Naive thymus-derived CD4-positive, alpha-beta T cell (primary cell): Measurements from ENCODE around the gene TNS3. TPM values are rescaled to one million over a fixed set of nuclear protein-coding genes. Genes with fewer than 3 reads are reported as not detected.

Experiments
- ATAC-seq: fragments of 150-1000 bp; cut with Tn5 transposase; 2 replicates; pipeline ENCODE4 v1.10.0; 2021; ENCODE audit warnings: mild to moderate bottlenecking, moderate library complexity
- CTCF ChIA-PET: fragments of 350-600 bp; sonication (Branson Sonifier 250); formaldehyde crosslinking; loops from one replicate; lab custom pipeline; 2021; ENCODE audit warnings: antibody characterized with exemption; lab: Charles Lee
- POLR2A ChIA-PET: fragments of 350-600 bp; sonication (Branson Sonifier 250); formaldehyde crosslinking; loops from one replicate; lab custom pipeline; 2021; ENCODE audit warnings: antibody characterized with exemption, inconsistent platforms; lab: Charles Lee
- DNase-seq, 9 donors: peaks; one replicate each; pipeline versions ENCODE4 v3.0.0 to v3.0.0-alpha.2; 2020 to 2022; ENCODE audit warnings: mixed read lengths in 1 of 9
- H3K27ac ChIP-seq: one replicate; pipeline ENCODE4 v1.7.0; 2013; ENCODE audit warnings: mild to moderate bottlenecking, low read depth, low read length, moderate library complexity
- H3K27me3 ChIP-seq, 2 donors: one replicate each; pipeline ENCODE4 v1.7.0; 2013; ENCODE audit warnings: low read length in 2 of 2, mild to moderate bottlenecking in 2 of 2, moderate library complexity in 2 of 2; ENCODE audit not compliant: control insufficient read depth in 2 of 2, insufficient read depth in 2 of 2
- H3K36me3 ChIP-seq, 3 experiments: 1 replicate in 2 of 3; 2 replicates in 1 of 3; pipeline ENCODE4 v1.7.0; 2013; ENCODE audit warnings: low read length in 3 of 3, mild to moderate bottlenecking in 3 of 3, moderate library complexity in 1 of 3; ENCODE audit not compliant: insufficient read depth in 3 of 3, control insufficient read depth in 2 of 3
- H3K4me1 ChIP-seq, 2 donors: one replicate each; pipeline ENCODE4 v1.7.0; 2013; ENCODE audit warnings: low read length in 2 of 2, mild to moderate bottlenecking in 2 of 2, moderate library complexity in 1 of 2; ENCODE audit not compliant: control insufficient read depth in 2 of 2, insufficient read depth in 2 of 2
- H3K4me3 ChIP-seq: 2 replicates; pipeline ENCODE4 v1.7.0; 2013; ENCODE audit warnings: mild to moderate bottlenecking, low read length
- H3K9me3 ChIP-seq, 3 experiments: 1 replicate in 2 of 3; 2 replicates in 1 of 3; pipeline ENCODE4 v1.7.0; 2013; ENCODE audit warnings: low read length in 3 of 3; ENCODE audit not compliant: control insufficient read depth in 2 of 3
- H3K27ac Mint-ChIP-seq, 9 donors: one replicate each; pipeline ENCODE4 v1.8.0; 2020 to 2022; ENCODE audit warnings: mixed read lengths in 9 of 9, mild to moderate bottlenecking in 8 of 9, moderate library complexity in 5 of 9, inconsistent platforms in 2 of 9
- H3K27me3 Mint-ChIP-seq, 5 donors: one replicate each; pipeline ENCODE4 v1.8.0; 2021 to 2022; ENCODE audit warnings: mixed read lengths in 5 of 5, mild to moderate bottlenecking in 1 of 5
- H3K36me3 Mint-ChIP-seq, 5 donors: one replicate each; pipeline ENCODE4 v1.8.0; 2020 to 2022; ENCODE audit warnings: mixed read lengths in 5 of 5, mild to moderate bottlenecking in 3 of 5, inconsistent platforms in 1 of 5
- H3K4me1 Mint-ChIP-seq, 7 donors: one replicate each; pipeline ENCODE4 v1.8.0; 2020 to 2022; ENCODE audit warnings: mixed read lengths in 7 of 7, mild to moderate bottlenecking in 3 of 7, inconsistent platforms in 1 of 7
- H3K4me3 Mint-ChIP-seq, 10 donors: one replicate each; pipeline ENCODE4 v1.8.0; 2020 to 2022; ENCODE audit warnings: mild to moderate bottlenecking in 10 of 10, mixed read lengths in 10 of 10, moderate library complexity in 6 of 10, inconsistent platforms in 2 of 10
- H3K9me3 Mint-ChIP-seq, 11 donors: one replicate each; pipeline ENCODE4 v1.8.0; 2020 to 2022; ENCODE audit warnings: mixed read lengths in 11 of 11, mild to moderate bottlenecking in 4 of 11, inconsistent platforms in 1 of 11, moderate library complexity in 1 of 11
- intact Hi-C, 2 donors: fragments of 100-400 bp; cut with micrococcal nuclease; formaldehyde crosslinking; loops; one replicate each; pipeline ENCODE4 v1.15.1; 2023
- polyA plus RNA-seq, 2 donors: library from polyadenylated mRNA; unstranded; fragments of 300-500 nt; fragmentation: Illumina TruSeq; gene quantifications; one replicate each; pipeline ENCODE4 v1.2.3, GENCODE V29; 2021
- total RNA-seq, 6 experiments: library from RNA in 5 of 6; stranded (reverse) in 5 of 6; gene quantifications; 1 replicate in 5 of 6; 2 replicates in 1 of 6; pipeline ENCODE4 v1.2.3 and lab custom pipeline; 2021 to 2026

Gene TNS3
- total and polyA plus RNA-seq, 7 experiments from 2014 or later, result 0.85 to 38.3 (median 2.6) TPM; not detected in 2

GRCh38 chr7:47384755-47385535 is 197.0 kb downstream of the TNS3 start:
- H3K9me3 Mint-ChIP-seq, result peaks cover 0 to 4% (median 0%) of the 10 kb centered on the region in 11 donors
- Histone ChIP-seq H3K9me3 (no peaks in the 10 kb centered on the region), H3K4me1 (no peaks in the 10 kb centered on the region), H3K27ac (no peak overlapping the region), H3K27me3 (no peaks in the 10 kb centered on the region), H3K4me3 (no peak overlapping the region), H3K36me3 (no peaks in the 10 kb centered on the region)
- peaks cover 0 to 23% (median 0%) of the 10 kb centered on the region in 5 donors for H3K27me3 Mint-ChIP-seq
- H3K36me3 Mint-ChIP-seq, result no peaks in the 10 kb centered on the region
- H3K4me3 Mint-ChIP-seq, result no peak overlapping the region
- no peak overlapping the region for H3K27ac Mint-ChIP-seq
- ATAC-seq (no peak), DNase-seq (no peak)
- ChIA-PET CTCF (no interaction called here), POLR2A (no interaction called here)
- intact Hi-C loops, result no loop called here
- no peaks in the 10 kb centered on the region for H3K4me1 Mint-ChIP-seq

DNA sequence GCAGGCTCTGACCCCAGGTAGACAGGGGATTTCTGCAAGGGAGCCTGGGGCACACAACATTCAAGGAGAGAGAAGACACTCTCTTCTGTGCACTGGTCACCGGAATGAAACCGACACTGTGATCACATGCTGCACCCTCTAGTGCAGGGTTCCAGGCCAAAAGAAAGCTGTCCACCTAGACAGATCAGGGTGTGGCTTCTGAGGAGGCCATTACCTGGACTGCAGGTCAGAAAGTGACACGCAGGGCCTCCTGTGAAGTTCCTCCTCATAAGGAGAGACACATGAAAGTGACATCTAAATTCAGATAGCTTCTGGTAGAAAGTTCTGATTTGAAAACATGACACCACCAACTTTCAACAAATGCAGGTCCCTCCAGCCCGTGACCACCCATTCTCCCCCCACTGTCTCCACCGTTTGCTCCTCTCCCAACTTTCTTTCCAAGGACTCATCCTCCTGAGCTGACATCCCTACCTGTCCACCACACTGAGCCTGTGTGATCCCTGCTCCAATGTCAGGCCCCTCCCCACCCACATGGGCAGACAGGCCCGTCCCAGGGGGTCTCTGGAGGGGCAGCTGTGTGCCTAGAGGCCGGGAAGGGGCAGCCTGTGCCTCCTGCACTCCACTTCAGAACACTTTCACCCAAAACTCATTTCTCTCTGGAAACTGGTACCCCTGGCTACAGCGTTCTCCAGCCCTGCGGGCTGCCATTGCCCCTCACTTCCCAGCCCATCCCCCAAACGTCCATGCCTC is 198.0 kb downstream of the TNS3 start:
- no peak overlapping the region for H3K4me3 Mint-ChIP-seq
- Histone ChIP-seq H3K4me1 (no peaks in the 10 kb centered on the region), H3K4me3 (no peak overlapping the region), H3K36me3 (no peaks in the 10 kb centered on the region), H3K27ac (no peak overlapping the region), H3K9me3 (no peaks in the 10 kb centered on the region), H3K27me3 (no peaks in the 10 kb centered on the region)
- H3K36me3 Mint-ChIP-seq, result no peaks in the 10 kb centered on the region
- peaks cover 0 to 4% (median 0%) of the 10 kb centered on the region in 11 donors for H3K9me3 Mint-ChIP-seq
- H3K4me1 Mint-ChIP-seq, result no peaks in the 10 kb centered on the region
- ATAC-seq, result no peak
- ChIA-PET CTCF (no interaction called here), POLR2A (no interaction called here)
- intact Hi-C loops, result no loop called here
- DNase-seq, result no peak
- peaks cover 0 to 23% (median 0%) of the 10 kb centered on the region in 5 donors for H3K27me3 Mint-ChIP-seq
- H3K27ac Mint-ChIP-seq, result no peak overlapping the region

DNA sequence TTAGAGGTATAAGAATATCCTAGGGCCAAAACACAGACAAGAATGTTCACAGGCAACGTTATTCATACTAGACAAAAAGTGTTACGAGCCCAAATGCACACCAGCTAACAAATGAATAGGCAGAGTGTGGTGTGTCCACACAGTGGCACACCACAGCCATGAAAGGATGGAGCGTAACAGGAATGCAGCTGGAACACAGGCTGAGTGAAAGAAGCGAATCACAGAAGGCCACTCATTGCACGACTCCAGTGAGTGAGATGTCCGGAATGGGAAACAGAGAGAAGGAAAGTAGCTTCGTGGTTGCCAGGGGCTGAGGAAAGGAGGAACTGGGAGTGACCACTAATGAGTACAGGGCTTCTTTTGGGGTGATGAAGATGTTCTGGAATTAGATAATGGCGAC is 198.8 kb downstream of the TNS3 start:
- Histone ChIP-seq H3K27me3 (no peaks in the 10 kb centered on the region), H3K9me3 (no peaks in the 10 kb centered on the region), H3K4me1 (no peaks in the 10 kb centered on the region), H3K4me3 (no peak overlapping the region), H3K36me3 (no peaks in the 10 kb centered on the region), H3K27ac (no peak overlapping the region)
- CTCF ChIA-PET, result no interaction called here
- peaks cover 0 to 23% (median 0%) of the 10 kb centered on the region in 5 donors for H3K27me3 Mint-ChIP-seq
- POLR2A ChIA-PET, result no interaction called here
- DNase-seq (no peak), ATAC-seq (no peak)
- H3K4me1 Mint-ChIP-seq, result no peaks in the 10 kb centered on the region
- H3K9me3 Mint-ChIP-seq, result peaks cover 0 to 4% (median 0%) of the 10 kb centered on the region in 11 donors
- no peak overlapping the region for H3K27ac Mint-ChIP-seq
- intact Hi-C loops, result no loop called here
- no peaks in the 10 kb centered on the region for H3K36me3 Mint-ChIP-seq
- H3K4me3 Mint-ChIP-seq, result no peak overlapping the region

GRCh38 chr7:47382200-47382599 is 199.7 kb downstream of the TNS3 start:
- ChIA-PET POLR2A (no interaction called here), CTCF (no interaction called here)
- H3K36me3 Mint-ChIP-seq, result no peaks in the 10 kb centered on the region
- no peaks in the 10 kb centered on the region for H3K4me1 Mint-ChIP-seq
- H3K27me3 Mint-ChIP-seq, result peaks cover 0 to 23% (median 0%) of the 10 kb centered on the region in 5 donors
- no peak for DNase-seq
- intact Hi-C loops, result no loop called here
- Histone ChIP-seq H3K27ac (no peak overlapping the region), H3K36me3 (no peaks in the 10 kb centered on the region), H3K4me1 (no peaks in the 10 kb centered on the region), H3K9me3 (no peaks in the 10 kb centered on the region), H3K4me3 (no peak overlapping the region), H3K27me3 (no peaks in the 10 kb centered on the region)
- peaks cover 0 to 4% (median 0%) of the 10 kb centered on the region in 11 donors for H3K9me3 Mint-ChIP-seq
- H3K4me3 Mint-ChIP-seq, result no peak overlapping the region
- ATAC-seq, result no peak
- H3K27ac Mint-ChIP-seq, result no peak overlapping the region

DNA sequence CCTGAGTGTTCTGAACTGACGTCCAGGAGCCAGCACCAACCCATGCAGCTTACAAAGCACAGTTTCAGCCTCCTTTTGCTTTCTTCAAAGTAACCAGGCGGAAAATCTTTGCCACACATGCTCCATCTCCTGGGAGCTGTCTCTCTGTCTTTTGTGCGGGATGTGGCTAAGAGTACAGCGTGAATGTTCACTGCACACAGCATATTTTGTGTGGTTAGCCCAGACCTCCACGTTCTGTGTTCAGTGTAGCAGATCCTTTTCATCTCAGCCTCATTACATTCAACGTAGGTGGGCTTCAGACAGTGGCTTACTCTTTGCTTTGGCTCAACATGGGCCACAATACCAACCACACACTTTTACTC is 200.8 kb downstream of the TNS3 start:
- Mint-ChIP-seq H3K9me3 (peaks cover 0 to 5% (median 0%) of the 10 kb centered on the region in 11 donors), H3K4me3 (no peak overlapping the region), H3K27me3 (peaks cover 0 to 25% (median 0%) of the 10 kb centered on the region in 5 donors), H3K36me3 (no peaks in the 10 kb centered on the region), H3K27ac (no peak overlapping the region), H3K4me1 (no peaks in the 10 kb centered on the region)
- H3K36me3 ChIP-seq, result no peaks in the 10 kb centered on the region
- DNase-seq (no peak), ATAC-seq (no peak)
- no peak overlapping the region for H3K27ac ChIP-seq
- CTCF ChIA-PET, result no interaction called here
- no peak overlapping the region for H3K4me3 ChIP-seq
- intact Hi-C loops, result no loop called here
- no peaks in the 10 kb centered on the region for H3K27me3 ChIP-seq
- POLR2A ChIA-PET, result no interaction called here
- H3K9me3 ChIP-seq, result no peaks in the 10 kb centered on the region
- H3K4me1 ChIP-seq, result no peaks in the 10 kb centered on the region

DNA sequence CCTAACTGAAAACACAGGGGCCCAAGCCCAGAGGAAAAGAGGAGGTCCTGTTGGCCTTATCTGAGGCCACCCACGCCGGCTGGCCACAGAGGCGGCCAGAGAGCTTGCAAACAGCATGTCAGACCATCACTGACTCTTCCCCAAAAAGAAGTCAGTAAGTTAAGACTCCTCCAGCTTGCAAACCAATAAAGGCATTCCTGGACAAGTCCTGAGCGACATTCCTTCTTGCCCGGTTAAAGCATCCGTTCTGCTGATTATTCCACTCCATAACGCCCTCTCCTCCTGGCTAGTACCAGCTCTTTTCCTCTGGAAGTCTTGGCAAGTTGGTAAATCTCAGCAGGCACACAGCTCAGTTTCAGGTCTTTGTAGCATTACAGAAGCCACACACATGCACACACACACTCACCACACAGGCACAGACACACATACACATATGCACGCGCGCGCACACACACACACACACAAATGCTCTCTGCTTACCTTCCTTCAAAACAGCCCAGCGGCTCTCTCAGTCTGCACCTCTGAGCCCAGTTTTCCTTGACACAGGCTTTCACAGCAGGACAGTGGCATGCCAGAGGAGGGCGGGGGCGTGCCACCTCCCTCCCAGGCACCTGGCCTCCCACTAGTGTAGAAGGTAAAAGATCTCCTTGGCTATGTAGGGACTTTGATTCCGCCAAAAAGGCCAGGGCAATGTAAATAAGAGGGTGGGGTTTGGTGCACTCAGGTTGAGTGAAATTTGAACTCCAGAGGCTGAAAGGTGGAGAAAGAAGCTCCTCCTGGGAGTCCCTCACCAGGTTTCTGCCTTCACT is 201.4 kb downstream of the TNS3 start:
- ChIA-PET CTCF (no interaction called here), POLR2A (no interaction called here)
- H3K27ac ChIP-seq, result no peak overlapping the region
- Mint-ChIP-seq H3K4me1 (no peaks in the 10 kb centered on the region), H3K36me3 (no peaks in the 10 kb centered on the region), H3K9me3 (peaks cover 0 to 5% (median 0%) of the 10 kb centered on the region in 11 donors), H3K27me3 (peaks cover 0 to 24% (median 0%) of the 10 kb centered on the region in 5 donors), H3K27ac (no peak overlapping the region), H3K4me3 (no peak overlapping the region)
- H3K4me1 ChIP-seq, result no peaks in the 10 kb centered on the region
- DNase-seq (no peak), ATAC-seq (no peak)
- no peaks in the 10 kb centered on the region for H3K9me3 ChIP-seq
- intact Hi-C loops, result no loop called here
- no peak overlapping the region for H3K4me3 ChIP-seq
- H3K36me3 ChIP-seq, result no peaks in the 10 kb centered on the region
- H3K27me3 ChIP-seq, result no peaks in the 10 kb centered on the region
